H9 (cell line): Measurements from ENCODE around the gene FRMD1. TPM values are rescaled to one million over a fixed set of nuclear protein-coding genes. Genes with fewer than 3 reads are reported as not detected.

Source experiments
- DNase-seq: peaks from one replicate; pipeline ENCODE4 v3.0.0-alpha.2; 2017
- H2AFZ ChIP-seq: one replicate; pipeline ENCODE4 v1.6.1; 2013; ENCODE audit warnings: mild to moderate bottlenecking, low read length, control low read depth, moderate library complexity
- H2AK5ac ChIP-seq: 2 replicates; pipeline ENCODE4 v1.6.1; 2013; ENCODE audit warnings: low read length, control low read depth, mixed read lengths; ENCODE audit not compliant: insufficient read length
- H2BK120ac ChIP-seq: one replicate; pipeline ENCODE4 v1.6.1; 2013; ENCODE audit warnings: low read depth, mild to moderate bottlenecking, low read length, control low read depth, inconsistent platforms; ENCODE audit not compliant: poor library complexity, severe bottlenecking
- H2BK12ac ChIP-seq: 2 replicates; pipeline ENCODE4 v1.6.1; 2013; ENCODE audit warnings: low read length, control low read depth, mixed read lengths, low read depth; ENCODE audit not compliant: insufficient read length
- H2BK15ac ChIP-seq: 2 replicates; pipeline ENCODE4 v1.6.1; 2013; ENCODE audit warnings: low read depth, low read length, control low read depth
- H2BK20ac ChIP-seq: one replicate; pipeline ENCODE4 v1.6.1; 2013; ENCODE audit warnings: low read depth, mild to moderate bottlenecking, low read length, control low read depth, inconsistent platforms; ENCODE audit not compliant: poor library complexity, severe bottlenecking
- H2BK5ac ChIP-seq: 2 replicates; pipeline ENCODE4 v1.6.1; 2013; ENCODE audit warnings: low read length, control low read depth, mixed read lengths; ENCODE audit not compliant: insufficient read length
- H3K14ac ChIP-seq: 2 replicates; pipeline ENCODE4 v1.6.1; 2013; ENCODE audit warnings: low read length, control low read depth; ENCODE audit not compliant: insufficient read depth
- H3K18ac ChIP-seq: 2 replicates; pipeline ENCODE4 v1.6.1; 2013; ENCODE audit warnings: low read depth, mild to moderate bottlenecking, mixed read lengths, low read length, control low read depth; ENCODE audit not compliant: insufficient read length
- H3K23ac ChIP-seq: 2 replicates; pipeline ENCODE4 v1.6.1; 2013; ENCODE audit warnings: low read length, control low read depth, mixed read lengths, low read depth; ENCODE audit not compliant: insufficient read length
- H3K23me2 ChIP-seq: 2 replicates; pipeline ENCODE4 v1.6.1; 2013; ENCODE audit warnings: low read depth, mild to moderate bottlenecking, mixed read lengths, low read length, control low read depth; ENCODE audit not compliant: insufficient read length, poor library complexity, severe bottlenecking
- H3K27ac ChIP-seq: 2 replicates; pipeline ENCODE4 v1.5.1; 2013; ENCODE audit warnings: low read length, control low read depth, mixed read lengths, low read depth; ENCODE audit not compliant: insufficient read length
- H3K27me3 ChIP-seq: 2 replicates; pipeline ENCODE4 v1.6.1; 2013; ENCODE audit warnings: low read length, control low read depth, inconsistent platforms; ENCODE audit not compliant: insufficient read depth
- H3K4ac ChIP-seq: 2 replicates; pipeline ENCODE4 v1.6.1; 2013; ENCODE audit warnings: low read depth, mild to moderate bottlenecking, control low read depth, inconsistent platforms, low read length, moderate library complexity
- H3K4me1 ChIP-seq: 2 replicates; pipeline ENCODE4 v1.6.1; 2013; ENCODE audit warnings: low read length, control low read depth, inconsistent platforms; ENCODE audit not compliant: insufficient read depth
- H3K4me2 ChIP-seq: 2 replicates; pipeline ENCODE4 v1.6.1; 2013; ENCODE audit warnings: low read length, control low read depth, mixed read lengths; ENCODE audit not compliant: insufficient read length, insufficient read depth
- H3K56ac ChIP-seq: 2 replicates; pipeline ENCODE4 v1.6.1; 2013; ENCODE audit warnings: low read depth, mild to moderate bottlenecking, mixed read lengths, low read length, control low read depth; ENCODE audit not compliant: insufficient read length
- H3K79me1 ChIP-seq: 2 replicates; pipeline ENCODE4 v1.6.1; 2013; ENCODE audit warnings: low read depth, mild to moderate bottlenecking, moderate library complexity, low read length, control low read depth, inconsistent platforms; ENCODE audit not compliant: insufficient read depth, poor library complexity, severe bottlenecking
- H3K79me2 ChIP-seq: 2 replicates; pipeline ENCODE4 v1.6.1; 2013; ENCODE audit warnings: low read length, control low read depth, inconsistent platforms; ENCODE audit not compliant: insufficient read depth
- H3K9ac ChIP-seq: 2 replicates; pipeline ENCODE4 v1.6.1; 2013; ENCODE audit warnings: low read length, control low read depth, mixed read lengths; ENCODE audit not compliant: insufficient read length; ENCODE audit errors: extremely low read depth
- H3K9me3 ChIP-seq: one replicate; pipeline ENCODE4 v1.6.1; 2013; ENCODE audit warnings: low read depth, low read length, inconsistent platforms; ENCODE audit not compliant: control insufficient read depth
- H3T11ph ChIP-seq: one replicate; pipeline ENCODE4 v1.6.1; 2013; ENCODE audit warnings: mild to moderate bottlenecking, low read length, control low read depth, inconsistent platforms
- H4K20me1 ChIP-seq: one replicate; pipeline ENCODE4 v1.6.1; 2013; ENCODE audit not compliant: control insufficient read depth, insufficient read length, insufficient read depth
- H4K5ac ChIP-seq: 2 replicates; pipeline ENCODE4 v1.6.1; 2013; ENCODE audit warnings: low read depth, mild to moderate bottlenecking, mixed read lengths, low read length, control low read depth; ENCODE audit not compliant: insufficient read length
- H4K8ac ChIP-seq: replicated peaks from 2 replicates; pipeline ENCODE4 v1.6.1; 2013; ENCODE audit warnings: low read length, control low read depth, mixed read lengths, low read depth; ENCODE audit not compliant: insufficient read length
- H4K91ac ChIP-seq: 2 replicates; pipeline ENCODE4 v1.6.1; 2013; ENCODE audit warnings: low read depth, mild to moderate bottlenecking, moderate library complexity, mixed read lengths, low read length, control low read depth; ENCODE audit not compliant: insufficient read length
- H3K27ac Mint-ChIP-seq, 3 experiments: 2 replicates in 2 of 3; 3 replicates in 1 of 3; pipeline ENCODE4 v1.8.0; 2020 to 2021; ENCODE audit warnings: mixed read lengths in 3 of 3, mild to moderate bottlenecking in 1 of 3, moderate library complexity in 1 of 3
- H3K27me3 Mint-ChIP-seq: 2 replicates; pipeline ENCODE4 v1.8.0; 2021; ENCODE audit warnings: low read depth, mild to moderate bottlenecking, moderate library complexity, mixed read lengths
- H3K36me3 Mint-ChIP-seq, 3 experiments: 2 replicates in 2 of 3; 3 replicates in 1 of 3; pipeline ENCODE4 v1.8.0; 2020 to 2021; ENCODE audit warnings: low read depth in 3 of 3, mixed read lengths in 3 of 3; ENCODE audit not compliant: insufficient read depth in 1 of 3
- H3K4me1 Mint-ChIP-seq, 2 experiments: 2 replicates each; pipeline ENCODE4 v1.8.0; 2020; ENCODE audit warnings: mixed read lengths in 2 of 2
- H3K4me3 Mint-ChIP-seq, 2 experiments: 2 replicates in 1 of 2; 3 replicates in 1 of 2; pipeline ENCODE4 v1.8.0; 2020 to 2021; ENCODE audit warnings: mild to moderate bottlenecking in 2 of 2, mixed read lengths in 2 of 2, moderate library complexity in 1 of 2
- H3K9me3 Mint-ChIP-seq, 2 experiments: 2 replicates in 1 of 2; 3 replicates in 1 of 2; pipeline ENCODE4 v1.8.0; 2020; ENCODE audit warnings: mild to moderate bottlenecking in 2 of 2, mixed read lengths in 2 of 2, moderate library complexity in 1 of 2
- CTCF ChIP-seq: fragments of 200-600 bp; sonication (generic); conservative IDR thresholded peaks from 3 replicates; pipeline ENCODE4 v1.8.0; 2021; ENCODE audit warnings: antibody characterized with exemption, mild to moderate bottlenecking
- WGBS: extraction: QIAGEN DNeasy Blood & Tissue Kit; methylation state at CpG from one replicate; pipeline ENCODE4 v1.1.7; 2013; ENCODE audit warnings: missing lambda C conversion rate, low lambda C conversion rate, mixed read lengths; ENCODE audit not compliant: insufficient read length; ENCODE audit errors: extremely low coverage; 5-methylcytosine and 5-hydroxymethylcytosine counted together
- total RNA-seq: library from RNA; stranded (reverse); gene quantifications from 2 replicates; pipeline ENCODE4 v1.2.1, GENCODE V29; 2021

Gene FRMD1
- total RNA-seq, 1 experiment from 2014 or later: not detected

DNA sequence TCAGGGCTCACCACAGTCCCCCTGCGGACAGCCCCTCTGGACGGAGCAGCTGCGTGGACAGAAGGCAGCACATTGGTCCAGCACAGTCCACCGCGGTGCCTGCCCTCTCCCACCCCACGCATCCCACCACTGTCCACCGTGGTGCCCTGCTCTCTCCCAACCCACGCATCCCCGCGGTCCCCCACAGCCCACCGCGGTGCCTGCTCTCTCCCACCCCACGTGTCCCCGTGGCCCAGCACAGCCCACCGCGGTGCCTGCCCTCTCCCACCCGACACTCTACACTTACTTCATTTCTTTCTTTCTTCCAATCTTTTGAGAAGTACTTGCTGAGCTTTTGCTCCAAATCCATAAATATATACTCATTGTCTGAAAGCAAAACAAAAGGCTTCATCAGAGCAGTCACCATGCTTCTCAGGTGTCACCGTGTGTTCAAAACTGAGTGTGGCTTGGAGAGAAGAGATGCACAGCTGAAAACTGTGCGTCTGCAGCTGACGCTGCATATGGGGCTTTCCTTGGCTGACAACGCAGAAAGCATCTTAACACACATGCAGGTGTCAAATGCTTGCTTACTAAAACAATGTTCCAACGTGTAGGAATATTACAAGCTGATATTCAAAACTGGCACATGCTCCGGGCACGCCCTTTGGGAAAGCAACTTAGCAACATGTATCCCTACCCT lies 11.8 kb downstream of the FRMD1 start:
- no peak overlapping the region for H3K27ac ChIP-seq
- H3K4me1 ChIP-seq: no peaks in the 10 kb centered on the region
- no peak overlapping the region for H2BK5ac ChIP-seq
- H2BK120ac ChIP-seq: no peak overlapping the region
- no peak overlapping the region for H3K56ac ChIP-seq
- H2AFZ ChIP-seq: no peak overlapping the region
- H3K27me3 ChIP-seq: no peaks in the 10 kb centered on the region
- Mint-ChIP-seq H3K27ac (no peak overlapping the region), H3K36me3 (no peaks in the 10 kb centered on the region), H3K27me3 (peaks cover 2% of the 10 kb centered on the region), H3K9me3 (no peaks in the 10 kb centered on the region), H3K4me3 (no peak overlapping the region), H3K4me1 (peaks cover 0 to 4% of the 10 kb centered on the region in 2 experiments; a peak in 1 of 4 replicates)
- H4K20me1 ChIP-seq: no peaks in the 10 kb centered on the region
- H2AK5ac ChIP-seq: no peak overlapping the region
- no peak overlapping the region for H4K91ac ChIP-seq
- no peak for DNase-seq
- no peak overlapping the region for H2BK12ac ChIP-seq
- WGBS: no CpG with 5 or more reads among the region's 24 CpGs
- H3K4me2 ChIP-seq: no peak overlapping the region
- no peaks in the 10 kb centered on the region for H3K9me3 ChIP-seq
- no peak overlapping the region for H3K23ac ChIP-seq
- H3K23me2 ChIP-seq: no peaks in the 10 kb centered on the region
- no peak overlapping the region for H3K9ac ChIP-seq
- no peak overlapping the region for H4K8ac ChIP-seq
- H3K4ac ChIP-seq: no peak overlapping the region
- no peak for TF ChIP-seq CTCF
- H2BK20ac ChIP-seq: no peak overlapping the region
- H3K79me1 ChIP-seq: no peaks in the 10 kb centered on the region
- no peak overlapping the region for H3T11ph ChIP-seq
- H3K79me2 ChIP-seq: no peaks in the 10 kb centered on the region
- H2BK15ac ChIP-seq: no peak overlapping the region
- H3K14ac ChIP-seq: no peak overlapping the region
- H4K5ac ChIP-seq: no peak overlapping the region
- no peak overlapping the region for H3K18ac ChIP-seq
